H1 (cell line): ENCODE results near the gene GGA3. TPM values are rescaled to one million over a fixed set of nuclear protein-coding genes. Genes with fewer than 3 reads are reported as not detected.

Experiments used
- POU5F1 ChIP-seq: IDR thresholded peaks from 2 replicates; pipeline ENCODE4 v1.6.1; 2011; ENCODE audit warnings: low read depth, mild to moderate bottlenecking, low read length, moderate library complexity
- polyA plus RNA-seq, 7 experiments: library from polyadenylated mRNA; depleted of rRNA in 3 of 7; stranded (reverse) in 5 of 7; unstranded in 2 of 7; fragments of >200 nt in 5 of 7; fragments of 200-250 nt in 2 of 7; gene quantifications; 1 replicate in 5 of 7; 2 replicates in 1 of 7; 4 replicates in 1 of 7; pipeline versions ENCODE4 v1.2.1 to v1.2.3, GENCODE V29; 2011 to 2013; ENCODE audit warnings: missing spikeins in 2 of 7, mixed read lengths in 2 of 7
- total RNA-seq: library from RNA; stranded (reverse); fragmentation: NEBNext Ultra II Directional; extraction: Animal tissue kit (Norgen Biotek cat#: 25700); gene quantifications from 2 replicates; pipeline ENCODE4 v1.2.1, GENCODE V29; 2021

Gene GGA3
- total and polyA plus RNA-seq, 2 of the 8 experiments (the other 6 are each of a cell fraction or from before 2014, with no cell fraction given), result 40.6 to 60.0 TPM

DNA sequence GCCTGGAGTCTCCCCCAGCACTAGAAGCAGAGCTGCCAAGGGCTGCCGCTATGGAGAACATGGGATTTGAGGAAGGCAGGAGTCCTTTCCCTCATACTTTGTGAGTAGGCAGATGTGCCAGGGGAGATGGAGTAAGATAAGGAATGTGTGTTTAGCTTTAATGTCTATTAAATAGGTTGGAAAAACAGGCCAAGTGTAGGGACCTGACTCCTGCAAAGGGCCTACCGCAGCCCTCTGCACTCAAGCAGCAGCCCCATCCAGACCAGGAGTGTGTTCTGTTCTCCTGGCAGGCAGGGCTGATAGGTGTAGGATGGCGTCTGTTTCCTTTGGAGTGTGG lies 11.4 kb upstream of the GGA3 start (continued):
- no peak for TF ChIP-seq POU5F1
